Measurements from ENCODE around the gene WDR26.

GRCh38 chr1:224387302-224387912 lies 47.2 kb downstream of the WDR26 start:
- no peak for TF ChIP-seq CTCF (IDR thresholded peaks at IDR 0.05)
- no peak for TF ChIP-seq POLR2A (IDR thresholded peaks at IDR 0.05)
